HG03159 (cell line): ENCODE results near the gene EXD3.
"Not testable (repeated sequence)": the region's sequence is repeated elsewhere in the genome, so short reads cannot be mapped to it uniquely, and the experiment has no call there.

Experiments used
- ATAC-seq: cut with Tn5 transposase; IDR thresholded peaks from one replicate; pipeline ENCODE4 v1.9.1; 2021; ENCODE audit warnings: mild to moderate bottlenecking, moderate library complexity; ENCODE audit not compliant: unreplicated experiment

EXD3 gene

GRCh38 chr9:137262173-137262908 lies 160.6 kb downstream of the EXD3 start:
- ATAC-seq: not testable (repeated sequence)
